Measurements from ENCODE around the gene KDM4C.
"Not testable (repeated sequence)": the region's sequence is repeated elsewhere in the genome, so short reads cannot be mapped to it uniquely, and the experiment has no call there.

The KDM4C gene

GRCh38 chr9:6805532-6805931 is 47.8 kb downstream of the KDM4C start:
- no peak overlapping the region for H3K4me3 ChIP-seq (ENCODE audit: low read depth, low read length)

- H3K4me3 ChIP-seq (ENCODE audit: low read depth, low read length) = not testable (repeated sequence)
Observed at GRCh38 chr9:6806318-6806717, 48.5 kb downstream of the KDM4C start.

GRCh38 chr9:6807669-6808068 is 49.9 kb downstream of the KDM4C start:
- H3K4me3 ChIP-seq (ENCODE audit: low read depth, low read length) = not testable (repeated sequence)

- H3K4me3 ChIP-seq (ENCODE audit: low read depth, low read length) = no peak overlapping the region
Observed at GRCh38 chr9:6811436-6811835, 53.7 kb downstream of the KDM4C start.

- no peak overlapping the region for H3K4me3 ChIP-seq (ENCODE audit: low read depth, low read length)
Observed at GRCh38 chr9:6816581-6816980, 58.8 kb downstream of the KDM4C start.

DNA sequence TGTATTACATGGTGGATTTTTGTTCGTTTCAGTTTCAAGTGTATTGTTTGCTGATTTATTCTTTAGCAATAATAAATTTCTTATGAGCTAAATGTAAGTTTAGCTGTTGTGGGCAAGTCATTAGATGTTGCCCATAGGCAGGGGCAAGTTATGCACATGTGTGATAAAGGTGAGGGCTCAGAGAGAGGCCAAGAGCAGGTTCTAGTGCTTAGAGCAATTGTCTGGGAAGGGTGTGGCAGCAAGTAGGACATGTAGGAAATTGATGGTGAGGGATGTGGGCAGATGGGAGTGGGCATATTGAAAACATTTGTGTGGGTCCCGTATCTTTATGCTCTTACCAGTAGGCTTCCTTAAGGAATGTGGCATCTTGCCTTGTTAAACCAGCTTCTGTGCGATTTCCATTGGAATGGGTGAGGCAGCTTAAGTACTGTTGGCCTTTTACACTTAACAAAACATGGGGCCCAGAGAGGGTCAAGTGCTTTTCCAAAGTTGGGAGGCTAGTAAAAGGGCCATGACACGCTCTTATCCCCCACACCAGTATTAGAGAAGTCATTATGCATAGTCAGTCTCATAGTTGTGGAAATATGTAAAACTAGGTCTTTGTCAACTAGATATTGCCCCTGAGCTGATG is 60.6 kb downstream of the KDM4C start:
- H3K4me3 ChIP-seq (ENCODE audit: low read depth, low read length) = no peak overlapping the region

DNA sequence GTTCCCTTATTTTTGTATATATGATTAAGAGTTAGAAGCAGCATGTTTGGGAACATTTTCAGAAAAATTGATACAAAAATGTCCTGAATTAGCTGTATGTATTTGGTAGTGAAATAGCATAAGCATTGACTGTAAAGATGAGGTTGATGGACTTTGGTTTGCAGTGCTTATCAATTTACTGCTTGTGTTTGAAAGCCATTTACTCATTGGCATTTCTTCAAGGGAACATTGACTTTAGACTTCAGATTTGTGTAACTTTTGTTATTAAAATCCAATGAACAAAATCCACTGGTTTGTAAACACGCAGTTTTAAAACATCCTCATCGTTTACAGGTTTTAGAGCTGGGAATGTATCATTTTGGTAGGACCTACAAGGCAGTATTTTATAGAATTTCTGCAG is 61.3 kb downstream of the KDM4C start:
- H3K4me3 ChIP-seq (ENCODE audit: low read depth, low read length) = no peak overlapping the region

- no peak overlapping the region for H3K4me3 ChIP-seq (ENCODE audit: low read depth, low read length)
Observed at GRCh38 chr9:6819529-6819928, 61.8 kb downstream of the KDM4C start.

DNA sequence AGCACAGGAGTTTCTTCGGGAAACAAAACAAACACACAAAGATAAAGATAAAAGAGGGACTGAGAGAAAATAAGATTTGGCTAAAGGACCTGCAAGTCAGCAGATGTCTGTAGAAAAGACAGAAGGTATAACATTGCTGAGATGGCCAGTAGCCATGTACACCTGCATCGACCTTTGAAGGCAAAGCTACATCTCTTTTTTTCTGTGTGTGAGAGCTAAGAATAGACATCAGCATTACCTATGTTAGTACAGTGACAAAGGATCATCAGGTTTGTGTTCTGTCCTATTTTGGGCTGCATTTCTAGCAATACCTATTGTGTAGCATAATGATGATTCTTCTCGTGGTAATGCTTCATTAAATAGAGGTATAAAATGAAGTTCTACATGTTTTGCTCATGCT is 64.9 kb downstream of the KDM4C start:
- H3K4me3 ChIP-seq (ENCODE audit: low read depth, low read length) = no peak overlapping the region

- no peak overlapping the region for H3K4me3 ChIP-seq (ENCODE audit: low read depth, low read length)
Observed at GRCh38 chr9:6827439-6828145, 69.8 kb downstream of the KDM4C start.

GRCh38 chr9:6829027-6829426 is 71.3 kb downstream of the KDM4C start:
- H3K4me3 ChIP-seq (ENCODE audit: low read depth, low read length) = no peak overlapping the region

GRCh38 chr9:6829536-6829935 is 71.8 kb downstream of the KDM4C start:
- no peak overlapping the region for H3K4me3 ChIP-seq (ENCODE audit: low read depth, low read length)

DNA sequence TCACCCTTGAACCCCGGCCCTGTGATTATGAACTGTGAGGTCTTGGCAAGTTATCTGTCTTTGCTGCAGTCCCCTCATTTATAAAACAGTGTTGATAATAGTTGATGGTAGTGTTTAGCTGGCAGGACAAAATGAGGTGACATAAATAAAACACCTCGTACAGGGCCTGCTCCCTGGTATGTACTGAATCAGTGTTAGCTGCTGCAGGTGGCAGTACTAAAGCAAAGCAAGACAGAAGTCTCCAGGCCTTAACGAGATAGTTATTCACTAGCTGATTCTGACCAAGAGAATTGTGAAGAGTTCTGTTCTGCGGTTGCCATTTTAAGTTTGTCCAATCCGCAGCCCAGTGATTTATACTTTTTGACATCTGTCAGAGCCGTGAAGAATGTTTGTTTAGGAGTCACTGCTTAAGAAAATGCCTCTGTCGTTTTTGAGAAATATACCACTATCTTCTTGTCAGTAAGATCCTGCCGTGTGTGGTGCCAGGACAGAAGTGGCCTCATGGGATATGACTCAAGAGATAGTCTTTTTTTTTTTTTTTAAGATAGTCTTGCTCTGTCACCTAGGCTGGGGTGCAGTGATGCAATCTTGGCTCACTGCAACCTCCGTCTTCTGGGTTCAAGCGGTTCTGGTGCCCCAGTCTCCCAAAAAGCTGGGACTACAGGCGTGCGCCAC is 75.9 kb downstream of the KDM4C start:
- no peak overlapping the region for H3K4me3 ChIP-seq (ENCODE audit: low read depth, low read length)

- no peak overlapping the region for H3K4me3 ChIP-seq (ENCODE audit: low read depth, low read length)
Observed at GRCh38 chr9:6834306-6834705, 76.5 kb downstream of the KDM4C start.

DNA sequence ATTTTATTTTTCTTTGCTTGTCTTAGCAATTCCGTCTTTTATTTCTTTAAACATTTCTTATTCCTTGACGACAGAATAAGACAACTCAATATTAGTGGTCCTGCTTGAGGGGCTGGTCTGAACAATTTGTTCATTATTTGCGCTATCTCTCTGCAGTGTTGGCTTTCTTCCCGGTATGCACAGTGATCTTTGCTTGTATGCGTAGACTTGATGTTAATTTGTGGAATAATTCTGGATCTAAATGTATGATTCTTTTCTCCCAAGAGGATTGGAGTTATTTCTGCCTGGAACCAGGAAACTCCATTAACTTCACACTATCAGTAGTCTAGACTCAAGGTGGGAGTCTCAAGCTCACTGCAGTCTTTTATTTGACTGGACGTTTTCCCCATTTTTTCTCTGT is 80.4 kb downstream of the KDM4C start:
- no peak overlapping the region for H3K4me3 ChIP-seq (ENCODE audit: low read depth, low read length)

DNA sequence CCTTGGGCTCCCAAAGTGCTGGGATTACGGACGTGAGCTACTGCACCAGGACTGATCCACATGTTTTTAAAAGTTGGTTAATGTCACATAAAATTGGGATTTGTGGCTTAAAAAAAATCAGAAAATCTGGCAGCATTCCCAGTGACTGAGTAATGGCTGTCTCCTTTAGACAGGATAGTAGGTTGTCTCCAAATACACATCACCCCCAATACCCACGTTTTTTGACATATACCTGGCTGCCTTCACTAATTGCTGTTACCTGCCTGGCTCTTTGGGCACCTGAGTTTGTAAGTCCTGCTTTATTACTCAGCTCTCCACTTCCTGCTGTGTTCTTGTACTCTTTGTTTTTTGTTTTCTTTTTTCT is 84.8 kb downstream of the KDM4C start:
- H3K4me3 ChIP-seq (ENCODE audit: low read depth, low read length) = no peak overlapping the region

- no peak overlapping the region for H3K4me3 ChIP-seq (ENCODE audit: low read depth, low read length)
Observed at GRCh38 chr9:6843742-6844141, 86.0 kb downstream of the KDM4C start.

GRCh38 chr9:6844267-6844666 is 86.5 kb downstream of the KDM4C start:
- no peak overlapping the region for H3K4me3 ChIP-seq (ENCODE audit: low read depth, low read length)

DNA sequence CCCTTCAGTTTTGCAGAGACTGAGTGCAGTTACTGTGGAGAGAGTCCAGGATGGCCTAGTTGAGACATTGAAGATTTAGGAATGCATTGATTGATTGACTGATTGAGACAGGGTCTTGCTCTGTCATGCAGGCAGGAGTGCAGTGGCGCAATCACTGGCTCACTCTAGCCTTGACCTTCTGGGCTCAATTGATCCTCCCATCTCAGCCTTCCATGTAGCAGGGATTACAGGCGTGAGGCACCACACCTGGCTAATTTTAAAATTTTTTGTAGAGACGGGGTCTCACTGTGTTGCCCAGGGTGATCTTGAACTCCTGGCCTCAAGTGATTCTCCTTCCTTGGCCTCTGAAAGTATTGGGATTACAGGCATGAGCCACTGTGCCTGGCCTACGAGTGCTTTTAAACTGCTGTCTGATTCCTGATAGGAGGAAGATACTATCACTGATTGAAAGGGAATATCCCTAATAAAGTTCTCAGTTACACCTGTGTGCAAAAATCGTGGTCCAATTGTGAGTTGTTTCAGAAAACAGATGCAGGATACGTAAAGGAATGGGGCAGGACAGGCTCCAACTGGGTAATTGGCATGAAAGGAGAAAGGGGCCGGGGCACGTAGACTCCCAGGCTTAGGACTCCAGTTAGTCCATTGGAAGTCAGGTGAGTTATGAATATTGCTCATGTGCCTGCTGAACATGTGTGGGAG is 87.5 kb downstream of the KDM4C start:
- no peak overlapping the region for H3K4me3 ChIP-seq (ENCODE audit: low read depth, low read length)

DNA sequence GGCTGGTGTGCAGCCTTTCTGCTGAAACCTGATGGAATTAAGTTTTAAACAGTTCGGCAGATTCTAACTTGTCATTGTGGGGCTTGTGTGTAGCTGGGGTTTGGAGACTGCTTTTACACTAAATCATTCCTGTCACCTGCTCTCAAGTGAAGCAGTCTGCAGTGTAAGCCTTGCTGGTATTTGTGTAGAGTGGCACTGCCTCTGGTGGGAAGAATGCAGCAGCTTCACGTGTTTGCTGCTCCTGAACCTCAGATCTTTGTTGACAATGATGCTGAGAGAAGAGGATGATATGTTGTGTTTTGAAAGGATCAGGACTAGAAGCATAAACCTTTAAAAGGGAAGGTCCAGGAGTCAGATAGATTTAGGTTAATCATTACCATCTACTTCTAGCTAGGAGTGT is 88.1 kb downstream of the KDM4C start:
- no peak overlapping the region for H3K4me3 ChIP-seq (ENCODE audit: low read depth, low read length)

GRCh38 chr9:6852243-6852963 is 94.6 kb downstream of the KDM4C start:
- no peak overlapping the region for H3K4me3 ChIP-seq (ENCODE audit: low read depth, low read length)

Measured in iPS-11a (cell line).